KMS-11 (cell line): ENCODE results near the gene BANF2.

Source experiments
- H2AFZ ChIP-seq: fragments of 200-600 bp; sonication (generic); 2 replicates; pipeline ENCODE4 v1.6.1; 2016; ENCODE audit warnings: antibody characterized with exemption, mixed run types, low read depth
- H3K27ac ChIP-seq: fragments of 200-600 bp; sonication (generic); 2 replicates; pipeline ENCODE4 v1.6.1; 2016; ENCODE audit warnings: mild to moderate bottlenecking, mixed run types
- H3K27me3 ChIP-seq: fragments of 200-600 bp; sonication (generic); 2 replicates; pipeline ENCODE4 v1.6.1; 2017; ENCODE audit warnings: mild to moderate bottlenecking, low read depth, mixed run types, moderate library complexity; ENCODE audit not compliant: insufficient read depth
- H3K36me3 ChIP-seq: fragments of 200-600 bp; sonication (generic); 2 replicates; pipeline ENCODE4 v1.6.1; 2017; ENCODE audit warnings: mild to moderate bottlenecking, mixed run types; ENCODE audit not compliant: insufficient read depth
- H3K4me1 ChIP-seq: fragments of 200-600 bp; sonication (generic); 2 replicates; pipeline ENCODE4 v1.6.1; 2016; ENCODE audit warnings: mild to moderate bottlenecking, low read depth, mixed run types; ENCODE audit not compliant: poor library complexity, severe bottlenecking
- H3K4me2 ChIP-seq: fragments of 200-600 bp; sonication (generic); 2 replicates; pipeline ENCODE4 v1.7.0; 2016; ENCODE audit warnings: mild to moderate bottlenecking, mixed run types
- H3K4me3 ChIP-seq: fragments of 200-600 bp; sonication (generic); IDR thresholded peaks from 2 replicates; pipeline ENCODE4 v1.6.1; 2017; ENCODE audit warnings: low read depth, low read length, mixed read lengths; ENCODE audit not compliant: insufficient read depth
- H3K79me2 ChIP-seq: fragments of 200-600 bp; sonication (generic); 2 replicates; pipeline ENCODE4 v1.6.1; 2016; ENCODE audit warnings: low read depth, mixed run types; ENCODE audit not compliant: insufficient read depth
- H3K9ac ChIP-seq: fragments of 200-600 bp; sonication (generic); 2 replicates; pipeline ENCODE4 v1.6.1; 2016; ENCODE audit warnings: mild to moderate bottlenecking, mixed run types
- H4K20me1 ChIP-seq: fragments of 200-600 bp; sonication (generic); 2 replicates; pipeline ENCODE4 v1.6.1; 2016; ENCODE audit warnings: mild to moderate bottlenecking, mixed run types; ENCODE audit not compliant: insufficient read depth
- TF ChIP-seq, protein P1 (sequence below): fragments of 200-600 bp; sonication (generic); conservative IDR thresholded peaks from 2 replicates; pipeline ENCODE4 v1.6.1; 2017; ENCODE audit warnings: low read depth, mild to moderate bottlenecking, antibody characterized with exemption, low read length, moderate library complexity, mixed read lengths

The BANF2 gene

GRCh38 chr20:17712708-17713107, 12.9 kb downstream of the BANF2 start:
- Histone ChIP-seq H3K27ac (no peak overlapping the region), H3K9ac (no peak overlapping the region), H3K27me3 (no peaks in the 10 kb centered on the region), H2AFZ (no peak overlapping the region), H3K4me3 (no peak overlapping the region), H3K4me1 (peaks cover 35% of the 10 kb centered on the region), H3K36me3 (no peaks in the 10 kb centered on the region), H4K20me1 (no peaks in the 10 kb centered on the region), H3K79me2 (no peaks in the 10 kb centered on the region), H3K4me2 (no peak overlapping the region)
- TF ChIP-seq, protein P1, sequence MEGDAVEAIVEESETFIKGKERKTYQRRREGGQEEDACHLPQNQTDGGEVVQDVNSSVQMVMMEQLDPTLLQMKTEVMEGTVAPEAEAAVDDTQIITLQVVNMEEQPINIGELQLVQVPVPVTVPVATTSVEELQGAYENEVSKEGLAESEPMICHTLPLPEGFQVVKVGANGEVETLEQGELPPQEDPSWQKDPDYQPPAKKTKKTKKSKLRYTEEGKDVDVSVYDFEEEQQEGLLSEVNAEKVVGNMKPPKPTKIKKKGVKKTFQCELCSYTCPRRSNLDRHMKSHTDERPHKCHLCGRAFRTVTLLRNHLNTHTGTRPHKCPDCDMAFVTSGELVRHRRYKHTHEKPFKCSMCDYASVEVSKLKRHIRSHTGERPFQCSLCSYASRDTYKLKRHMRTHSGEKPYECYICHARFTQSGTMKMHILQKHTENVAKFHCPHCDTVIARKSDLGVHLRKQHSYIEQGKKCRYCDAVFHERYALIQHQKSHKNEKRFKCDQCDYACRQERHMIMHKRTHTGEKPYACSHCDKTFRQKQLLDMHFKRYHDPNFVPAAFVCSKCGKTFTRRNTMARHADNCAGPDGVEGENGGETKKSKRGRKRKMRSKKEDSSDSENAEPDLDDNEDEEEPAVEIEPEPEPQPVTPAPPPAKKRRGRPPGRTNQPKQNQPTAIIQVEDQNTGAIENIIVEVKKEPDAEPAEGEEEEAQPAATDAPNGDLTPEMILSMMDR = no peak

DNA sequence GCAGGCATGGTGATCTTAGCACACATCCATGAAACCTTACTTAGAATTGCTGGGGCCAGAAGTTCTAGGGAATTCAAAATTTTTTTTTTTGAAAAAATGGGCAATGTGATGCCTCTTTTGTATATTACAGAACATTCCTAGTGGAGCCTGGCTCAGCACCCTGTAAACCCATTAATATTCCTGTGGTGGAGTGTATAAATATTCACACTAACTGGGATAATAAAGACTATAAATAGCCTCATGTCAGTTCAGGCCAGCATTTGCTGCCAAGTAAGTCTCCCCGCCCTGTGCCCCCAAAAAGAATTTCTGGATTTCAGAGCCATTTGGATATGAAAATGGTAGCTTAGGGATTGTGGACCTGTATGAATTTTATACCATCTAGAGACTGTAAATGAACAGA, 14.8 kb downstream of the BANF2 start:
- peaks cover 19% of the 10 kb centered on the region for H3K4me1 ChIP-seq
- H4K20me1 ChIP-seq = no peaks in the 10 kb centered on the region
- no peak overlapping the region for H2AFZ ChIP-seq
- no peaks in the 10 kb centered on the region for H3K36me3 ChIP-seq
- no peaks in the 10 kb centered on the region for H3K79me2 ChIP-seq
- no peak overlapping the region for H3K4me3 ChIP-seq
- TF ChIP-seq, protein P1 = no peak
- no peak overlapping the region for H3K27ac ChIP-seq
- no peaks in the 10 kb centered on the region for H3K27me3 ChIP-seq
- H3K9ac ChIP-seq = no peak overlapping the region
- no peak overlapping the region for H3K4me2 ChIP-seq

GRCh38 chr20:17715075-17715474, 15.3 kb downstream of the BANF2 start:
- Histone ChIP-seq H2AFZ (no peak overlapping the region), H3K9ac (no peak overlapping the region), H4K20me1 (no peaks in the 10 kb centered on the region), H3K4me3 (no peak overlapping the region), H3K36me3 (no peaks in the 10 kb centered on the region), H3K4me1 (peaks cover 17% of the 10 kb centered on the region), H3K27me3 (no peaks in the 10 kb centered on the region), H3K4me2 (no peak overlapping the region), H3K27ac (no peak overlapping the region), H3K79me2 (no peaks in the 10 kb centered on the region)
- TF ChIP-seq, protein P1 = no peak

GRCh38 chr20:17716331-17716730, 16.6 kb downstream of the BANF2 start:
- no peak overlapping the region for H3K4me2 ChIP-seq
- H3K9ac ChIP-seq = no peak overlapping the region
- H4K20me1 ChIP-seq = no peaks in the 10 kb centered on the region
- no peaks in the 10 kb centered on the region for H3K79me2 ChIP-seq
- H3K4me1 ChIP-seq = peaks cover 18% of the 10 kb centered on the region
- H3K4me3 ChIP-seq = no peak overlapping the region
- H3K27ac ChIP-seq = no peak overlapping the region
- H3K36me3 ChIP-seq = no peaks in the 10 kb centered on the region
- H3K27me3 ChIP-seq = no peaks in the 10 kb centered on the region
- TF ChIP-seq, protein P1 = no peak
- H2AFZ ChIP-seq = no peak overlapping the region
